Lower lobe of right lung (tissue), 2 donors: ENCODE measurements around the gene DPP10. TPM values are rescaled to one million over a fixed set of nuclear protein-coding genes. Genes with fewer than 3 reads are reported as not detected.

Experiments used
- ATAC-seq, 2 donors: fragments of 200-7000 bp; cut with Tn5 transposase; one replicate each; pipeline ENCODE4 v1.9.1; 2020 to 2022; ENCODE audit warnings: mild to moderate bottlenecking in 2 of 2, moderate library complexity in 2 of 2
- DNase-seq: peaks from one replicate; pipeline ENCODE4 v3.0.0-alpha.2; 2020
- H3K27ac ChIP-seq: fragments of 200-600 bp; one replicate; pipeline ENCODE4 v1.8.0; 2022
- H3K27me3 ChIP-seq: fragments of 200-600 bp; one replicate; pipeline ENCODE4 v1.8.0; 2022; ENCODE audit warnings: low read depth
- H3K36me3 ChIP-seq: fragments of 200-600 bp; one replicate; pipeline ENCODE4 v1.8.0; 2022; ENCODE audit warnings: mild to moderate bottlenecking
- H3K4me1 ChIP-seq: fragments of 200-600 bp; one replicate; pipeline ENCODE4 v1.8.0; 2022
- H3K4me3 ChIP-seq: fragments of 200-600 bp; one replicate; pipeline ENCODE4 v1.8.0; 2022; ENCODE audit warnings: mild to moderate bottlenecking
- H3K9me3 ChIP-seq: fragments of 200-600 bp; one replicate; pipeline ENCODE4 v1.8.0; 2022
- CTCF ChIP-seq: fragments of 200-600 bp; IDR thresholded peaks from one replicate; pipeline ENCODE4 v1.8.0; 2022; ENCODE audit warnings: antibody characterized with exemption, mild to moderate bottlenecking
- intact Hi-C: fragments of 100-400 bp; cut with DNase I; formaldehyde crosslinking; loops from one replicate; pipeline ENCODE4 v1.11.0; 2022
- total RNA-seq: library from RNA; stranded (reverse); fragmentation: NEBNext Ultra II Directional; extraction: Animal tissue kit (Norgen Biotek cat#: 25700); gene quantifications from one replicate; pipeline ENCODE4 v1.2.1, GENCODE V29; 2021
- donor health status: DM: no; HTN: yes; CAD: no; lungs with severe emphysema.

DPP10 gene
- total RNA-seq, 1 donor from 2014 or later = 0.80 TPM

- Histone ChIP-seq H3K9me3 (no peaks in the 10 kb centered on the region), H3K4me1 (no peaks in the 10 kb centered on the region), H3K27ac (no peak overlapping the region), H3K4me3 (no peak overlapping the region), H3K27me3 (no peaks in the 10 kb centered on the region), H3K36me3 (no peaks in the 10 kb centered on the region)
- ATAC-seq (no peak), DNase-seq (no peak)
- no peak for TF ChIP-seq CTCF
- intact Hi-C loops = no loop called here
Observed at GRCh38 chr2:114457956-114458355, 15.5 kb downstream of the DPP10 start.

GRCh38 chr2:114461116-114461515, 18.7 kb downstream of the DPP10 start:
- ATAC-seq (no peak), DNase-seq (no peak)
- intact Hi-C loops = no loop called here

GRCh38 chr2:114464961-114465706, 22.7 kb downstream of the DPP10 start:
- DNase-seq (no peak), ATAC-seq (no peak)
- Histone ChIP-seq H3K36me3 (no peaks in the 10 kb centered on the region), H3K27ac (no peak overlapping the region), H3K4me1 (no peaks in the 10 kb centered on the region), H3K27me3 (no peaks in the 10 kb centered on the region), H3K9me3 (no peaks in the 10 kb centered on the region), H3K4me3 (no peak overlapping the region)
- intact Hi-C loops = no loop called here
- TF ChIP-seq CTCF = no peak

More at GRCh38 chr2:114461116-114461515, 18.7 kb downstream of the DPP10 start:
- Histone ChIP-seq H3K4me1 (no peaks in the 10 kb centered on the region), H3K36me3 (no peaks in the 10 kb centered on the region), H3K9me3 (no peaks in the 10 kb centered on the region), H3K4me3 (no peak overlapping the region), H3K27ac (no peak overlapping the region), H3K27me3 (no peaks in the 10 kb centered on the region)
- no peak for TF ChIP-seq CTCF

GRCh38 chr2:114468343-114468742, 25.9 kb downstream of the DPP10 start:
- Histone ChIP-seq H3K4me1 (no peaks in the 10 kb centered on the region), H3K36me3 (no peaks in the 10 kb centered on the region), H3K9me3 (no peaks in the 10 kb centered on the region), H3K4me3 (no peak overlapping the region), H3K27ac (no peak overlapping the region), H3K27me3 (no peaks in the 10 kb centered on the region)
- ATAC-seq (no peak), DNase-seq (no peak)
- no peak for TF ChIP-seq CTCF
- intact Hi-C loops = no loop called here

- Histone ChIP-seq H3K4me3 (no peak overlapping the region), H3K4me1 (no peaks in the 10 kb centered on the region), H3K36me3 (no peaks in the 10 kb centered on the region), H3K9me3 (no peaks in the 10 kb centered on the region), H3K27me3 (no peaks in the 10 kb centered on the region), H3K27ac (no peak overlapping the region)
- no peak for TF ChIP-seq CTCF
- ATAC-seq (no peak), DNase-seq (no peak)
- intact Hi-C loops = no loop called here
Observed at GRCh38 chr2:114472246-114472645, 29.8 kb downstream of the DPP10 start.
